Tibial nerve (tissue), 4 donors: ENCODE data around the gene OR51F1.

ENCODE experiments used
- EP300 ChIP-seq, 2 donors: sonication (generic); formaldehyde crosslinking; IDR thresholded peaks; one replicate each; pipeline ENCODE4 v1.6.1; 2017; ENCODE audit warnings: antibody characterized with exemption in 2 of 2, mild to moderate bottlenecking in 1 of 2
- POLR2A ChIP-seq, 2 donors: fragments of 450-650 bp; IDR thresholded peaks; one replicate each; pipeline ENCODE4 v1.6.1; 2017; ENCODE audit warnings: antibody characterized with exemption in 2 of 2, mild to moderate bottlenecking in 2 of 2, moderate library complexity in 2 of 2
- TF ChIP-seq, protein P1 (sequence below), 5 experiments: fragments of 200-600 bp in 3 of 5; fragments of 450-650 bp in 2 of 5; sonication (generic) in 3 of 5; IDR thresholded peaks; one replicate each; pipeline ENCODE4 v1.5.1; 2016 to 2019; ENCODE audit warnings: antibody characterized with exemption in 5 of 5, mild to moderate bottlenecking in 3 of 5, moderate library complexity in 2 of 5

DNA sequence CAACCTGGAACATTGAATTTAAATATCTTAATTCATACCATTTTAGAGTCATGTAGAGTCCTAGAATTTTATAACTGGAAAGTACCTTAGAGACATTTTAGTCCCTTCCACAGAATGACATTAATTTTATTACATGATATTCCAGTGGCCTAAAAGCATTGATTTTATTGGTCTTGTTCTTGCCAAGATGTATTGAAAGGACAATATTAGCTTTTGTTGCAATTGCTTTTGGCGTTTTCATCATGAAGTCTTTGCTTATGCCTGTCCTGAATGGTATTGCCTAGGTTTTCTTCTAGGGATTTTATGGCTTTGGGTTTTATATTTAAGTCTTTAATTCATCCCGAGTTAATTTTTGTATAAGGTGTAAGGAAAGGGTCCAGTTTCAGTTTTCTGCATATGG, 29.0 kb downstream of the OR51F1 start:
- TF ChIP-seq, protein P1, sequence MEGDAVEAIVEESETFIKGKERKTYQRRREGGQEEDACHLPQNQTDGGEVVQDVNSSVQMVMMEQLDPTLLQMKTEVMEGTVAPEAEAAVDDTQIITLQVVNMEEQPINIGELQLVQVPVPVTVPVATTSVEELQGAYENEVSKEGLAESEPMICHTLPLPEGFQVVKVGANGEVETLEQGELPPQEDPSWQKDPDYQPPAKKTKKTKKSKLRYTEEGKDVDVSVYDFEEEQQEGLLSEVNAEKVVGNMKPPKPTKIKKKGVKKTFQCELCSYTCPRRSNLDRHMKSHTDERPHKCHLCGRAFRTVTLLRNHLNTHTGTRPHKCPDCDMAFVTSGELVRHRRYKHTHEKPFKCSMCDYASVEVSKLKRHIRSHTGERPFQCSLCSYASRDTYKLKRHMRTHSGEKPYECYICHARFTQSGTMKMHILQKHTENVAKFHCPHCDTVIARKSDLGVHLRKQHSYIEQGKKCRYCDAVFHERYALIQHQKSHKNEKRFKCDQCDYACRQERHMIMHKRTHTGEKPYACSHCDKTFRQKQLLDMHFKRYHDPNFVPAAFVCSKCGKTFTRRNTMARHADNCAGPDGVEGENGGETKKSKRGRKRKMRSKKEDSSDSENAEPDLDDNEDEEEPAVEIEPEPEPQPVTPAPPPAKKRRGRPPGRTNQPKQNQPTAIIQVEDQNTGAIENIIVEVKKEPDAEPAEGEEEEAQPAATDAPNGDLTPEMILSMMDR (IDR thresholded peaks at IDR 0.05) = no peak
- TF ChIP-seq EP300 (IDR thresholded peaks at IDR 0.05) (no peak), POLR2A (IDR thresholded peaks at IDR 0.05) (no peak)
